HFFc6 (cell line): ENCODE data around the gene RAB6D. TPM values are rescaled to one million over a fixed set of nuclear protein-coding genes. Genes with fewer than 3 reads are reported as not detected.
"Not testable (repeated sequence)": the region's sequence is repeated elsewhere in the genome, so short reads cannot be mapped to it uniquely, and the experiment has no call there.

ENCODE experiments used
- DNase-seq: peaks from one replicate; pipeline ENCODE4 v3.0.0-alpha.2; 2018
- H3K27ac Mint-ChIP-seq: 2 replicates; pipeline ENCODE4 v1.8.0; 2020; ENCODE audit warnings: mild to moderate bottlenecking, mixed read lengths
- H3K27me3 Mint-ChIP-seq: 2 replicates; pipeline ENCODE4 v1.8.0; 2021; ENCODE audit warnings: mild to moderate bottlenecking, moderate library complexity, mixed read lengths; ENCODE audit not compliant: insufficient read depth
- H3K36me3 Mint-ChIP-seq: 2 replicates; pipeline ENCODE4 v1.8.0; 2021; ENCODE audit warnings: low read depth, mixed read lengths
- H3K4me1 Mint-ChIP-seq: 2 replicates; pipeline ENCODE4 v1.8.0; 2020; ENCODE audit warnings: low read depth, mixed read lengths
- H3K4me3 Mint-ChIP-seq: 2 replicates; pipeline ENCODE4 v1.8.0; 2020; ENCODE audit warnings: mild to moderate bottlenecking, moderate library complexity, mixed read lengths
- H3K9me3 Mint-ChIP-seq: 2 replicates; pipeline ENCODE4 v1.8.0; 2020; ENCODE audit warnings: mild to moderate bottlenecking, mixed read lengths
- CTCF ChIP-seq: fragments of 200-600 bp; sonication (generic); IDR thresholded peaks from 2 replicates; pipeline ENCODE4 v1.5.0; 2021; ENCODE audit warnings: antibody characterized with exemption, mild to moderate bottlenecking
- total RNA-seq, 6 experiments: library from RNA; stranded (reverse); fragmentation: NEBNext Ultra II Directional; extraction: Animal tissue kit (Norgen Biotek cat#: 25700); gene quantifications; 2 replicates in 1 of 6; 3 replicates in 5 of 6; pipeline ENCODE4 v1.2.3, GENCODE V29; 2021

The RAB6D gene
- total RNA-seq, 6 experiments from 2014 or later: 0.07 to 0.13 (median 0.10) TPM; not detected in 3

GRCh38 chr2:131365452-131365851, 1.5 kb upstream of the RAB6D start:
- TF ChIP-seq CTCF: no peak
- H3K4me3 Mint-ChIP-seq: no peak overlapping the region
- H3K27me3 Mint-ChIP-seq: peaks cover 5% of the 10 kb centered on the region
- no peaks in the 10 kb centered on the region for H3K36me3 Mint-ChIP-seq
- no peak overlapping the region for H3K27ac Mint-ChIP-seq
- DNase-seq: no peak
- no peaks in the 10 kb centered on the region for H3K4me1 Mint-ChIP-seq
- no peaks in the 10 kb centered on the region for H3K9me3 Mint-ChIP-seq

DNA sequence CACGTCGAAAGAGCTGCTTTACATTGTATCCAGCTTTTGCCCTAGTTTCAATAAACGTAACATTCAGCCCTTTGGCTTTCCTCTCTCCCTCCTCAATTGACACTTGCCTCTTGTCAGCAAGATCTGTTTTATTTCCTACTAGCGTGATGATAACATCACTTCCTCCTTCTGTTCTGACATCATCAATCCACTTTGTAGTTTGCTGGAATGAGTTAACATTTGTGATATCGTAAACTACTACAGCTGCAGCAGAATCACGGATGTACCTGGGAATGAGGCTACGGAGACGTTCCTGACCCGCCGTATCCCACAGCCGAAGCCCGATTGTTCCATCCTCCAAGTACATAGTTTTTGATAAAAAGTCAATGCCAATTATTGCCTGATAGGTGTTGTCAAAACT, 755 bp downstream of the RAB6D start:
- H3K9me3 Mint-ChIP-seq, DNase-seq, H3K27me3 Mint-ChIP-seq, H3K36me3 Mint-ChIP-seq, H3K4me3 Mint-ChIP-seq, H3K27ac Mint-ChIP-seq, H3K4me1 Mint-ChIP-seq: not testable (repeated sequence)

DNA sequence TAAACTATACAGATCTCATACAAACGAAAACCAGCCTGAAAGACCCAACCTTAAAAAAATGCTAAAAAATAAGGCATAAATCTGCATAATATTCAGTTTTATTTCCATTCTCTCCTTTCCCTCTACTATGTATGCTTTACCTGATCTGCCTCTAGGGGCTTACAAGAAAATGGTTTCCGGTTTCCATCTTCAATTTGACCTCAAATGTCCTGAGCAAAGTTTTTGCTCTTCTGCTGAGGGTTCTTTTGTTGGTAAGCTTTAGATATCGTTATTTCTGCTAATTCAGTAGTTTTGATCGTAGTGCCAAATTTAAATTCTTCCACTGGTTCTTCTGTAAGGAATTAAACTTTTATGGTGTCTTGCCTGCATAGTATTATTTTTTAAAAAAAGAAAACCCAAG, 2.2 kb downstream of the RAB6D start:
- H3K27ac Mint-ChIP-seq, H3K9me3 Mint-ChIP-seq, H3K36me3 Mint-ChIP-seq, H3K4me1 Mint-ChIP-seq, DNase-seq, H3K27me3 Mint-ChIP-seq, H3K4me3 Mint-ChIP-seq: not testable (repeated sequence)

DNA sequence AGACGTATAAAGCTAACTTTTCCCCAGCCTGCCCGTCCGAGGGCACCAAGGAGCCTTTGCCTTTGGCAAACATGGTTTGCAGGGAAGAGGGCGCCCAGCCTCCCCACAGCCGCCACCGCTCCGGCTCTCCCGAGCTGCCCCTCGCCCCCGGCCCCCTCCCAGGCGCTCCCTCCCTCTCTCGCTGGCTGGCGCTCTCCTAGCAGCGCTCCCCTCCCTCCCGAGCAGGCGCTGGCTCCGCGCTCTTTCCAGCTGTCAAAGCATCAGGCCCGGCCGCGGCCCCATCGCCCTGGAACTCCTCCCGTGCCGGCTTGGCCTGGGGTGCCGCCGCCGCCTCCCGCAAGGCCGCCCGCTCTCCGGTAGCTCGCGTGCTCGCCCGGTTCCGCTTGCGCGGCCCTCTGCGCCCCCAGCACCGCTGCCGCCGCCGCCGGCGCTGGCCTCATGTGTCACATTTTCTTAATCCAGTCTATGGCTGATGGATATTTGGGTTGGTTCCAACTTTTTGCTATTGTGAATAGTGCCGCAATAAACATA, 10.7 kb downstream of the RAB6D start:
- H3K4me1 Mint-ChIP-seq, H3K4me3 Mint-ChIP-seq, H3K36me3 Mint-ChIP-seq, H3K27me3 Mint-ChIP-seq, H3K9me3 Mint-ChIP-seq, H3K27ac Mint-ChIP-seq, DNase-seq: not testable (repeated sequence)

DNA sequence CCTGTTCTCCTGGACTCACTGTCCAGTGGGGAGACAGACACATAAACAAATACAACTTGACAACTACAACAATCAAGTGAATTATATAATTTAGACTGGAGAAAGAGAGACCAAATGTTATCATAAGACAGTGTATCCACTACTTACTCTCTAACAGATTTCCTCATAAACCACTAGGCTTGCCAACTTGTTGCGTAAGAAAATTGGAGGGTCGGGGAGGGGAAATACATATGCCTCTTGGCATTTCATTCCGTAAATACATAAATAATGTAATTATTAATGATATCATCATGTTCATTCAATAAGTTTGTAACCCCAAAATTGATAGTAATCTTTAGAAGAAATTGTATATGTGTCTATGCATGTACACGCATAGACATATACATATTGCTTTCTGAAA, 14.9 kb downstream of the RAB6D start:
- Mint-ChIP-seq H3K27me3 (no peaks in the 10 kb centered on the region; the same call in 1 of the 2 replicates), H3K27ac (no peak overlapping the region), H3K36me3 (no peaks in the 10 kb centered on the region), H3K4me1 (no peaks in the 10 kb centered on the region), H3K4me3 (no peak overlapping the region), H3K9me3 (peaks cover 9% of the 10 kb centered on the region)
- no peak for DNase-seq
- TF ChIP-seq CTCF: no peak

- not testable (repeated sequence) for H3K27ac Mint-ChIP-seq, H3K27me3 Mint-ChIP-seq, H3K9me3 Mint-ChIP-seq, H3K4me1 Mint-ChIP-seq, H3K36me3 Mint-ChIP-seq, H3K4me3 Mint-ChIP-seq, DNase-seq
Measured at GRCh38 chr2:131347035-131347434, 16.9 kb downstream of the RAB6D start.

- not testable (repeated sequence) for H3K27me3 Mint-ChIP-seq, H3K27ac Mint-ChIP-seq, H3K36me3 Mint-ChIP-seq, H3K9me3 Mint-ChIP-seq, H3K4me1 Mint-ChIP-seq, DNase-seq, H3K4me3 Mint-ChIP-seq
Measured at GRCh38 chr2:131339307-131339706, 24.7 kb downstream of the RAB6D start.

- H3K4me3 Mint-ChIP-seq, H3K36me3 Mint-ChIP-seq, H3K4me1 Mint-ChIP-seq, H3K9me3 Mint-ChIP-seq, H3K27me3 Mint-ChIP-seq, H3K27ac Mint-ChIP-seq: not testable (repeated sequence)
- peak; percentile 37 for DNase-seq
- peak; percentile 36; the same call in 1 of the 2 replicates for TF ChIP-seq CTCF
Measured at GRCh38 chr2:131335319-131335718, 28.6 kb downstream of the RAB6D start.

GRCh38 chr2:131332709-131333108, 31.3 kb downstream of the RAB6D start:
- H3K27ac Mint-ChIP-seq, H3K27me3 Mint-ChIP-seq, H3K36me3 Mint-ChIP-seq, H3K4me1 Mint-ChIP-seq, H3K9me3 Mint-ChIP-seq, H3K4me3 Mint-ChIP-seq, DNase-seq: not testable (repeated sequence)

- not testable (repeated sequence) for H3K9me3 Mint-ChIP-seq, DNase-seq, H3K4me1 Mint-ChIP-seq
Measured at GRCh38 chr2:131331000-131331399, 33.0 kb downstream of the RAB6D start.

More at GRCh38 chr2:131331000-131331399, 33.0 kb downstream of the RAB6D start:
- H3K27me3 Mint-ChIP-seq, H3K27ac Mint-ChIP-seq, H3K4me3 Mint-ChIP-seq, H3K36me3 Mint-ChIP-seq: not testable (repeated sequence)
